OCI-LY1 (cell line): ENCODE results near the gene BGLAP.

Experiments
- H2AFZ ChIP-seq: fragments of 200-600 bp; sonication (generic), shearing (Covaris generic); 2 replicates; pipeline ENCODE4 v1.6.0; 2014; ENCODE audit warnings: antibody characterized with exemption, mild to moderate bottlenecking, low read length
- H3F3A ChIP-seq: fragments of 200-600 bp; sonication (generic), shearing (Covaris generic); 2 replicates; pipeline ENCODE4 v1.6.0; 2014; ENCODE audit warnings: mild to moderate bottlenecking, antibody characterized with exemption, low read length, moderate library complexity; ENCODE audit not compliant: insufficient read depth
- H3K27ac ChIP-seq: fragments of 200-600 bp; sonication (generic); 2 replicates; pipeline ENCODE4 v1.5.1; 2014; ENCODE audit warnings: low read length, mixed run types, mild to moderate bottlenecking, low read depth; ENCODE audit not compliant: poor library complexity, severe bottlenecking
- H3K27me3 ChIP-seq: fragments of 200-600 bp; sonication (generic); 2 replicates; pipeline ENCODE4 v1.6.0; 2014; ENCODE audit warnings: antibody characterized with exemption, mild to moderate bottlenecking, low read length, moderate library complexity; ENCODE audit not compliant: insufficient read depth
- H3K36me3 ChIP-seq: fragments of 200-600 bp; sonication (generic); 2 replicates; pipeline ENCODE4 v1.6.1; 2014; ENCODE audit warnings: mild to moderate bottlenecking, antibody characterized with exemption, low read length, moderate library complexity, mixed read lengths; ENCODE audit not compliant: insufficient read depth
- H3K4me1 ChIP-seq: fragments of 200-600 bp; sonication (generic); 2 replicates; pipeline ENCODE4 v1.5.1; 2014; ENCODE audit warnings: mild to moderate bottlenecking, low read length, moderate library complexity; ENCODE audit not compliant: insufficient read depth, severe bottlenecking
- H3K4me2 ChIP-seq: fragments of 200-600 bp; sonication (generic), shearing (Covaris generic); 2 replicates; pipeline ENCODE4 v1.6.1; 2014; ENCODE audit warnings: low read length
- H3K4me3 ChIP-seq: fragments of 200-600 bp; sonication (generic); 2 replicates; pipeline ENCODE4 v1.5.1; 2014; ENCODE audit warnings: low read length, low read depth, mild to moderate bottlenecking, mixed read lengths; ENCODE audit not compliant: poor library complexity, severe bottlenecking
- H3K79me2 ChIP-seq: fragments of 200-600 bp; shearing (Covaris generic); 2 replicates; pipeline ENCODE4 v1.6.1; 2016; ENCODE audit warnings: mixed run types, low read length, mixed read lengths; ENCODE audit not compliant: insufficient read depth
- H3K9ac ChIP-seq: fragments of 200-600 bp; sonication (generic), shearing (Covaris generic); 2 replicates; pipeline ENCODE4 v1.6.1; 2014; ENCODE audit warnings: mild to moderate bottlenecking, low read length, mixed read lengths
- H3K9me2 ChIP-seq: fragments of 200-600 bp; sonication (generic), shearing (Covaris generic); 2 replicates; pipeline ENCODE4 v1.6.1; 2014; ENCODE audit warnings: low read depth, mild to moderate bottlenecking, low read length, mixed read lengths
- H3K9me3 ChIP-seq: fragments of 200-600 bp; shearing (Covaris generic); 2 replicates; pipeline ENCODE4 v1.6.1; 2014; ENCODE audit warnings: low read length, mixed read lengths
- H4K20me1 ChIP-seq: fragments of 200-600 bp; sonication (generic), shearing (Covaris generic); 2 replicates; pipeline ENCODE4 v1.6.0; 2016; ENCODE audit warnings: mild to moderate bottlenecking, low read length; ENCODE audit not compliant: insufficient read depth
- CTCF ChIP-seq: fragments of 200-600 bp; sonication (generic), shearing (Covaris generic); IDR thresholded peaks from 2 replicates; pipeline ENCODE4 v1.5.1; 2017; ENCODE audit warnings: mild to moderate bottlenecking, antibody characterized with exemption, low read length, moderate library complexity, mixed read lengths
- EZH2 ChIP-seq: fragments of 200-600 bp; sonication (generic), shearing (Covaris generic); IDR thresholded peaks from 2 replicates; pipeline ENCODE4 v1.8.0; 2017; ENCODE audit warnings: borderline replicate concordance, mixed run types, mild to moderate bottlenecking, antibody characterized with exemption, low read length, moderate library complexity, mixed read lengths

Gene BGLAP

GRCh38 chr1:156241311-156241811 lies 623 bp upstream of the BGLAP start:
- Histone ChIP-seq H3K9me2 (no peaks in the 10 kb centered on the region), H3K79me2 (no peaks in the 10 kb centered on the region), H3F3A (no peaks in the 10 kb centered on the region), H3K4me1 (peaks cover 10% of the 10 kb centered on the region), H3K36me3 (peaks cover 35% of the 10 kb centered on the region), H3K9me3 (no peaks in the 10 kb centered on the region), H3K4me3 (no peak overlapping the region), H4K20me1 (no peaks in the 10 kb centered on the region), H3K27me3 (0 out of 2 replicates have a peak, but pooled peaks cover 5% of the 10 kb centered on the region), H3K27ac (no peak overlapping the region), H3K9ac (no peak overlapping the region), H2AFZ (no peak overlapping the region), H3K4me2 (no peak overlapping the region)
- TF ChIP-seq CTCF (no peak), EZH2 (no peak)

GRCh38 chr1:156242738-156243137 lies 754 bp downstream of the BGLAP start:
- Histone ChIP-seq H3K27me3 (0 out of 2 replicates have a peak, but pooled peaks cover 5% of the 10 kb centered on the region), H3K4me2 (no peak overlapping the region), H3K36me3 (peaks cover 27% of the 10 kb centered on the region), H3K4me1 (peaks cover 10% of the 10 kb centered on the region), H3K4me3 (no peak overlapping the region), H3K9ac (no peak overlapping the region), H3F3A (no peaks in the 10 kb centered on the region), H2AFZ (no peak overlapping the region), H3K9me3 (no peaks in the 10 kb centered on the region), H3K27ac (no peak overlapping the region), H3K79me2 (no peaks in the 10 kb centered on the region), H3K9me2 (no peaks in the 10 kb centered on the region), H4K20me1 (no peaks in the 10 kb centered on the region)
- no peak for TF ChIP-seq EZH2
- no peak for TF ChIP-seq CTCF

GRCh38 chr1:156244126-156244525 lies 2.1 kb downstream of the BGLAP start:
- Histone ChIP-seq H3K4me3 (no peak overlapping the region), H3K9me3 (no peaks in the 10 kb centered on the region), H3K27ac (no peak overlapping the region), H3K9me2 (no peaks in the 10 kb centered on the region), H3K79me2 (no peaks in the 10 kb centered on the region), H2AFZ (no peak overlapping the region), H3K36me3 (peaks cover 19% of the 10 kb centered on the region), H3K4me1 (peaks cover 10% of the 10 kb centered on the region), H4K20me1 (no peaks in the 10 kb centered on the region), H3K4me2 (no peak overlapping the region), H3K27me3 (0 out of 2 replicates have a peak, but pooled peaks cover 5% of the 10 kb centered on the region), H3K9ac (no peak overlapping the region), H3F3A (no peaks in the 10 kb centered on the region)
- no peak for TF ChIP-seq EZH2
- TF ChIP-seq CTCF, result no peak
